Cardiac fibroblast (primary cell): Measurements from ENCODE around the gene KIAA1755.

Experiments used
- DNase-seq, 2 donors: peaks; one replicate each; pipeline versions ENCODE4 v3.0.0 to v3.0.0-alpha.2; 2010; ENCODE audit warnings: low read depth in 2 of 2
- H3K4me3 ChIP-seq, 2 donors: replicated peaks in 1 of 2; 1 replicate in 1 of 2; 2 replicates in 1 of 2; pipeline ENCODE4 v1.5.1; 2011; ENCODE audit warnings: low read depth in 2 of 2, low read length in 2 of 2, mild to moderate bottlenecking in 2 of 2, moderate library complexity in 1 of 2
- CTCF ChIP-seq: IDR thresholded peaks from one replicate; pipeline ENCODE4 v1.5.1; 2011; ENCODE audit warnings: low read depth, mild to moderate bottlenecking, low read length, inconsistent platforms

KIAA1755 gene

GRCh38 chr20:38304845-38305447 is 44.4 kb upstream of the KIAA1755 start:
- no peak overlapping the region for H3K4me3 ChIP-seq
- DNase-seq: peak; percentile 47 to 54
- peak; percentile 75 for TF ChIP-seq CTCF

GRCh38 chr20:38303908-38304379 is 43.4 kb upstream of the KIAA1755 start, which contains the start of gene BPI:
BPI (plus strand) TSS chr20:38304156; CDS start chr20:38304224, 68 bp downstream.
- no peak within 1 kb of the TSS for H3K4me3 ChIP-seq
- TF ChIP-seq CTCF: no peak
- DNase-seq: no peak

GRCh38 chr20:38302786-38303185 is 42.3 kb upstream of the KIAA1755 start:
- TF ChIP-seq CTCF: no peak
- DNase-seq: no peak
- H3K4me3 ChIP-seq: no peak overlapping the region

GRCh38 chr20:38301309-38301708 is 40.8 kb upstream of the KIAA1755 start:
- H3K4me3 ChIP-seq: no peak overlapping the region
- no peak for DNase-seq
- TF ChIP-seq CTCF: no peak

- no peak for DNase-seq
- TF ChIP-seq CTCF: no peak
- H3K4me3 ChIP-seq: no peak overlapping the region
Measured at GRCh38 chr20:38300438-38300837, 39.9 kb upstream of the KIAA1755 start.

GRCh38 chr20:38299963-38300362 is 39.4 kb upstream of the KIAA1755 start:
- no peak overlapping the region for H3K4me3 ChIP-seq

More at GRCh38 chr20:38299963-38300362, 39.4 kb upstream of the KIAA1755 start:
- TF ChIP-seq CTCF: no peak
- DNase-seq: no peak
